Liver (tissue), 9 donors: ENCODE results near the gene TOM1L2. TPM values are rescaled to one million over a fixed set of nuclear protein-coding genes. Genes with fewer than 3 reads are reported as not detected.

ENCODE experiments used
- DNase-seq: peaks from one replicate; pipeline ENCODE4 v3.0.0-alpha.2; 2017; ENCODE audit warnings: low spot score
- H3K27ac ChIP-seq, 2 donors: one replicate each; pipeline ENCODE4 v1.7.0; 2013; ENCODE audit warnings: inconsistent platforms in 2 of 2, low read length in 2 of 2, control low read depth in 1 of 2, low read depth in 1 of 2, mild to moderate bottlenecking in 1 of 2
- H3K27me3 ChIP-seq, 4 donors: one replicate each; pipeline versions ENCODE4 v1.6.1 to v1.7.0; 2013; ENCODE audit warnings: low read length in 3 of 4, inconsistent platforms in 1 of 4, mild to moderate bottlenecking in 1 of 4, moderate library complexity in 1 of 4; ENCODE audit not compliant: control insufficient read depth in 4 of 4, insufficient read depth in 4 of 4
- H3K36me3 ChIP-seq, 4 donors: one replicate each; pipeline versions ENCODE4 v1.6.1 to v1.7.0; 2013; ENCODE audit warnings: low read length in 3 of 4, mild to moderate bottlenecking in 3 of 4, low read depth in 1 of 4, moderate library complexity in 1 of 4; ENCODE audit not compliant: control insufficient read depth in 4 of 4, insufficient read depth in 3 of 4
- H3K4me1 ChIP-seq, 4 donors: one replicate each; pipeline versions ENCODE4 v1.6.1 to v1.7.0; 2013; ENCODE audit warnings: low read length in 3 of 4, mild to moderate bottlenecking in 3 of 4, moderate library complexity in 1 of 4; ENCODE audit not compliant: control insufficient read depth in 4 of 4, insufficient read depth in 4 of 4
- H3K4me3 ChIP-seq, 3 donors: one replicate each; pipeline versions ENCODE4 v1.6.1 to v1.7.0; 2013; ENCODE audit warnings: low read length in 3 of 3, control low read depth in 1 of 3, low read depth in 1 of 3, mild to moderate bottlenecking in 1 of 3
- H3K9ac ChIP-seq, 2 donors: one replicate each; pipeline ENCODE4 v1.7.0; 2013; ENCODE audit warnings: low read length in 2 of 2, mild to moderate bottlenecking in 2 of 2, moderate library complexity in 2 of 2, control low read depth in 1 of 2, low read depth in 1 of 2
- H3K9me3 ChIP-seq, 4 donors: one replicate each; pipeline versions ENCODE4 v1.6.1 to v1.7.0; 2013; ENCODE audit warnings: low read length in 3 of 4; ENCODE audit not compliant: control insufficient read depth in 4 of 4
- ATF3 ChIP-seq: IDR thresholded peaks from 2 replicates; pipeline ENCODE4 v1.6.1; 2016; ENCODE audit warnings: antibody characterized with exemption
- HNF4A ChIP-seq, 2 donors: conservative IDR thresholded peaks; 2 replicates each; pipeline ENCODE4 v1.6.1; 2016; ENCODE audit warnings: antibody characterized with exemption in 2 of 2, mild to moderate bottlenecking in 2 of 2
- JUND ChIP-seq, 2 donors: IDR thresholded peaks; 2 replicates each; pipeline ENCODE4 v1.6.1; 2016; ENCODE audit warnings: antibody characterized with exemption in 2 of 2
- MAX ChIP-seq: IDR thresholded peaks from 2 replicates; pipeline ENCODE4 v1.6.1; 2016; ENCODE audit warnings: antibody characterized with exemption
- NR2F2 ChIP-seq: IDR thresholded peaks from 2 replicates; pipeline ENCODE4 v1.6.1; 2016; ENCODE audit warnings: antibody characterized with exemption
- RAD21 ChIP-seq, 2 donors: IDR thresholded peaks; 2 replicates each; pipeline ENCODE4 v1.6.1; 2016; ENCODE audit warnings: antibody characterized with exemption in 2 of 2, mild to moderate bottlenecking in 2 of 2
- REST ChIP-seq: IDR thresholded peaks from 2 replicates; pipeline ENCODE4 v1.6.1; 2016; ENCODE audit warnings: antibody characterized with exemption, mild to moderate bottlenecking
- RXRA ChIP-seq, 2 donors: IDR thresholded peaks; 2 replicates each; pipeline ENCODE4 v1.6.1; 2017 to 2018; ENCODE audit warnings: antibody characterized with exemption in 2 of 2, mild to moderate bottlenecking in 1 of 2
- SP1 ChIP-seq: IDR thresholded peaks from 2 replicates; pipeline ENCODE4 v1.6.1; 2018; ENCODE audit warnings: antibody characterized with exemption, mild to moderate bottlenecking
- YY1 ChIP-seq: IDR thresholded peaks from 2 replicates; pipeline ENCODE4 v1.6.1; 2016; ENCODE audit warnings: antibody characterized with exemption, mild to moderate bottlenecking
- WGBS: extraction: QIAGEN DNeasy Blood & Tissue Kit; methylation state at CpG from one replicate; pipeline ENCODE4 v1.1.7; 2013; 5-methylcytosine and 5-hydroxymethylcytosine counted together
- polyA plus RNA-seq, 2 donors: library from polyadenylated mRNA; stranded (reverse) in 1 of 2; unstranded in 1 of 2; fragments of 200-250 nt in 1 of 2; fragments of >200 nt in 1 of 2; fragmentation: Nextera tagmentation in 1 of 2; extraction: Ambion mirVana in 1 of 2; gene quantifications; one replicate each; pipeline versions ENCODE4 v1.2.1 to v1.2.3, GENCODE V29; 2013 to 2015
- total RNA-seq, 2 donors: library from RNA; depleted of rRNA; stranded (reverse); fragments of >200 nt; gene quantifications; one replicate each; pipeline ENCODE4 v1.2.3, GENCODE V29; 2014
- donor health status: healthy.
- donor health status: healthy.
- donor health status: healthy.
- donor health status: healthy.
- donor health status: healthy.

The TOM1L2 gene
- total and polyA plus RNA-seq, 4 donors = 5.0 to 24.0 (median 9.3) TPM

- H3K9me3 ChIP-seq = no peaks in the 10 kb centered on the region
- H3K36me3 ChIP-seq = peaks cover 2 to 10% (median 6%) of the 10 kb centered on the region in 4 donors
- peak overlapping the region; percentile 62 to 85 (median 77) for H3K4me3 ChIP-seq
- H3K27me3 ChIP-seq = no peaks in the 10 kb centered on the region
- H3K27ac ChIP-seq = peak overlapping the region; percentile 72 to 81
- peak overlapping the region; percentile 76 to 84 for H3K9ac ChIP-seq
- DNase-seq = no peak
- TF ChIP-seq SP1 (no peak), MAX (no peak), ATF3 (no peak), JUND (IDR thresholded peaks at IDR 0.05) (no peak), REST (peak; percentile 7), RAD21 (IDR thresholded peaks at IDR 0.05) (no peak)
- WGBS = 22% methylated on average over 3 of the region's 3 CpGs
- H3K4me1 ChIP-seq = peaks cover 34 to 93% (median 67%) of the 10 kb centered on the region in 4 donors
Measured at GRCh38 chr17:17822616-17823015, 149.6 kb downstream of the TOM1L2 start.

- TF ChIP-seq ATF3 = no peak
- TF ChIP-seq REST = peak; percentile 21
- TF ChIP-seq HNF4A (conservative IDR thresholded peaks at IDR 0.05) = peak in 1 of 2 donors; percentile 46
- TF ChIP-seq YY1 = peak; percentile 50
- peak; percentile 19 to 66 for TF ChIP-seq RXRA (IDR thresholded peaks at IDR 0.05)
- TF ChIP-seq RAD21 (IDR thresholded peaks at IDR 0.05) = peak; percentile 6 to 40
- TF ChIP-seq MAX = peak; percentile 47
- TF ChIP-seq NR2F2 = no peak
- peak; percentile 29 for TF ChIP-seq SP1
- Histone ChIP-seq H3K36me3 (peaks cover 4 to 14% (median 9%) of the 10 kb centered on the region in 4 donors), H3K4me3 (peak overlapping the region; percentile 62 to 85 (median 77)), H3K27ac (peak overlapping the region; percentile 72 to 81), H3K9ac (peak overlapping the region; percentile 76 to 84), H3K9me3 (no peaks in the 10 kb centered on the region), H3K4me1 (peaks cover 31 to 93% (median 66%) of the 10 kb centered on the region in 4 donors), H3K27me3 (no peaks in the 10 kb centered on the region)
- 24% methylated on average over 1 of the region's 1 CpG for WGBS
- DNase-seq = no peak
Measured at GRCh38 chr17:17822189-17822588, 150.0 kb downstream of the TOM1L2 start.
